ENCODE measurements around the gene VSIG4.

DNA sequence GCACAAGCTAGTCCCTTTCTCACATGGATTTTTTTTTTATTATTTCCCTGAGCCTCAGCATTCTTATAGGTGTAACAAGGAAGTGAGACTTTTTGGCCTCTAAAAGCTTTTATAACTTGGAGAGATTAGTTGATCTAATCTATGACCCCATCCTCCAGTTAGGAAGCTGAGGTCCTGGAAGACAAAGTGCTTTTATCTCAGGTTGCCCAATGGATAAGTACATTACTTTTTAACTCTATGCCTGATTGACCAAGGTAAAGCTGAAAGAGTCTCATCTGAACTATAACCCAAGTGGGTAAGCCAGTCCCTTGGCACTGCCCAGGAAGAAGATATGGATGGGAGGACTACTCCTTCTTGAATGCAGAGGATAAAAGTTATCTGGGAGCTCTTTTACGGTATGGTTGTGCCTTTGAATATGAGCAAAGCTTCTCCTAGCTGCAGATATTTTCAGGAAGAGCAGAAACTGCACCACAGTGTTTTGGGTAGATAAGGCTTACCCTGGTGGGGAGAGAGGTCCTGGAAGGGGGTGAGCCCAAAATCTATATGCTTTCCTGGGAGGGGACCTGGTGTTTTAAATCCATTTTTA, 40.2 kb downstream of the VSIG4 start:
- no peak for TF ChIP-seq POLR2AphosphoS5 (IDR thresholded peaks at IDR 0.05; ENCODE audit: low read depth, low read length)
- TF ChIP-seq POLR2A (IDR thresholded peaks at IDR 0.05; ENCODE audit: low read depth, low read length): no peak

All from GM12892 (cell line).